Liver (tissue), 9 donors: ENCODE results near the gene ABHD12B. TPM values are rescaled to one million over a fixed set of nuclear protein-coding genes. Genes with fewer than 3 reads are reported as not detected.
A peak's percentile ranks its signal among the peaks of the same experiment; 100 is the strongest.

Source experiments
- DNase-seq: peaks from one replicate; pipeline ENCODE4 v3.0.0-alpha.2; 2017; ENCODE audit warnings: low spot score
- H3K27ac ChIP-seq, 2 donors: one replicate each; pipeline ENCODE4 v1.7.0; 2013; ENCODE audit warnings: inconsistent platforms in 2 of 2, low read length in 2 of 2, control low read depth in 1 of 2, low read depth in 1 of 2, mild to moderate bottlenecking in 1 of 2
- H3K27me3 ChIP-seq, 4 donors: one replicate each; pipeline versions ENCODE4 v1.6.1 to v1.7.0; 2013; ENCODE audit warnings: low read length in 3 of 4, inconsistent platforms in 1 of 4, mild to moderate bottlenecking in 1 of 4, moderate library complexity in 1 of 4; ENCODE audit not compliant: control insufficient read depth in 4 of 4, insufficient read depth in 4 of 4
- H3K36me3 ChIP-seq, 4 donors: one replicate each; pipeline versions ENCODE4 v1.6.1 to v1.7.0; 2013; ENCODE audit warnings: low read length in 3 of 4, mild to moderate bottlenecking in 3 of 4, low read depth in 1 of 4, moderate library complexity in 1 of 4; ENCODE audit not compliant: control insufficient read depth in 4 of 4, insufficient read depth in 3 of 4
- H3K4me1 ChIP-seq, 4 donors: one replicate each; pipeline versions ENCODE4 v1.6.1 to v1.7.0; 2013; ENCODE audit warnings: low read length in 3 of 4, mild to moderate bottlenecking in 3 of 4, moderate library complexity in 1 of 4; ENCODE audit not compliant: control insufficient read depth in 4 of 4, insufficient read depth in 4 of 4
- H3K4me3 ChIP-seq, 3 donors: one replicate each; pipeline versions ENCODE4 v1.6.1 to v1.7.0; 2013; ENCODE audit warnings: low read length in 3 of 3, control low read depth in 1 of 3, low read depth in 1 of 3, mild to moderate bottlenecking in 1 of 3
- H3K9ac ChIP-seq, 2 donors: one replicate each; pipeline ENCODE4 v1.7.0; 2013; ENCODE audit warnings: low read length in 2 of 2, mild to moderate bottlenecking in 2 of 2, moderate library complexity in 2 of 2, control low read depth in 1 of 2, low read depth in 1 of 2
- H3K9me3 ChIP-seq, 4 donors: one replicate each; pipeline versions ENCODE4 v1.6.1 to v1.7.0; 2013; ENCODE audit warnings: low read length in 3 of 4; ENCODE audit not compliant: control insufficient read depth in 4 of 4
- EGR1 ChIP-seq, 2 donors: IDR thresholded peaks; 2 replicates each; pipeline ENCODE4 v1.6.1; 2016 to 2018; ENCODE audit warnings: antibody characterized with exemption in 2 of 2, low read depth in 2 of 2
- FOXA1 ChIP-seq: IDR thresholded peaks from 2 replicates; pipeline ENCODE4 v1.6.1; 2016; ENCODE audit warnings: antibody characterized with exemption
- FOXA2 ChIP-seq: IDR thresholded peaks from 2 replicates; pipeline ENCODE4 v1.6.1; 2016; ENCODE audit warnings: antibody characterized with exemption
- GABPA ChIP-seq, 2 donors: IDR thresholded peaks in 1 of 2; conservative IDR thresholded peaks in 1 of 2; 2 replicates each; pipeline ENCODE4 v1.6.1; 2016; ENCODE audit warnings: antibody characterized with exemption in 2 of 2, mild to moderate bottlenecking in 1 of 2, moderate library complexity in 1 of 2
- HNF4A ChIP-seq, 2 donors: conservative IDR thresholded peaks; 2 replicates each; pipeline ENCODE4 v1.6.1; 2016; ENCODE audit warnings: antibody characterized with exemption in 2 of 2, mild to moderate bottlenecking in 2 of 2
- HNF4G ChIP-seq: IDR thresholded peaks from 2 replicates; pipeline ENCODE4 v1.6.1; 2016; ENCODE audit warnings: antibody characterized with exemption
- JUND ChIP-seq, 2 donors: IDR thresholded peaks; 2 replicates each; pipeline ENCODE4 v1.6.1; 2016; ENCODE audit warnings: antibody characterized with exemption in 2 of 2
- NR2F2 ChIP-seq: IDR thresholded peaks from 2 replicates; pipeline ENCODE4 v1.6.1; 2016; ENCODE audit warnings: antibody characterized with exemption
- RAD21 ChIP-seq, 2 donors: IDR thresholded peaks; 2 replicates each; pipeline ENCODE4 v1.6.1; 2016; ENCODE audit warnings: antibody characterized with exemption in 2 of 2, mild to moderate bottlenecking in 2 of 2
- REST ChIP-seq: IDR thresholded peaks from 2 replicates; pipeline ENCODE4 v1.6.1; 2016; ENCODE audit warnings: antibody characterized with exemption, mild to moderate bottlenecking
- RXRA ChIP-seq, 2 donors: IDR thresholded peaks; 2 replicates each; pipeline ENCODE4 v1.6.1; 2017 to 2018; ENCODE audit warnings: antibody characterized with exemption in 2 of 2, mild to moderate bottlenecking in 1 of 2
- SP1 ChIP-seq: IDR thresholded peaks from 2 replicates; pipeline ENCODE4 v1.6.1; 2018; ENCODE audit warnings: antibody characterized with exemption, mild to moderate bottlenecking
- TAF1 ChIP-seq: conservative IDR thresholded peaks from 2 replicates; pipeline ENCODE4 v1.6.1; 2016; ENCODE audit warnings: antibody characterized with exemption, mild to moderate bottlenecking
- YY1 ChIP-seq: IDR thresholded peaks from 2 replicates; pipeline ENCODE4 v1.6.1; 2016; ENCODE audit warnings: antibody characterized with exemption, mild to moderate bottlenecking
- ZBTB33 ChIP-seq: IDR thresholded peaks from 2 replicates; pipeline ENCODE4 v1.6.1; 2016; ENCODE audit warnings: antibody characterized with exemption
- WGBS: extraction: QIAGEN DNeasy Blood & Tissue Kit; methylation state at CpG from one replicate; pipeline ENCODE4 v1.1.7; 2013; 5-methylcytosine and 5-hydroxymethylcytosine counted together
- polyA plus RNA-seq, 2 donors: library from polyadenylated mRNA; stranded (reverse) in 1 of 2; unstranded in 1 of 2; fragments of 200-250 nt in 1 of 2; fragments of >200 nt in 1 of 2; fragmentation: Nextera tagmentation in 1 of 2; extraction: Ambion mirVana in 1 of 2; gene quantifications; one replicate each; pipeline versions ENCODE4 v1.2.1 to v1.2.3, GENCODE V29; 2013 to 2015
- total RNA-seq, 2 donors: library from RNA; depleted of rRNA; stranded (reverse); fragments of >200 nt; gene quantifications; one replicate each; pipeline ENCODE4 v1.2.3, GENCODE V29; 2014
- TF ChIP-seq, protein P1 (sequence below): fragments of 150-350 bp; IDR thresholded peaks from 2 replicates; pipeline ENCODE4 v1.5.1; 2017; ENCODE audit warnings: improper control_type of control experiment, low read depth, low read length; ENCODE audit not compliant: missing input control
- TF ChIP-seq, protein P2 (sequence below): IDR thresholded peaks from 2 replicates; pipeline ENCODE4 v1.6.1; 2016; ENCODE audit warnings: antibody characterized with exemption
- TF ChIP-seq, protein P3 (sequence below): IDR thresholded peaks from 2 replicates; pipeline ENCODE4 v1.6.1; 2016; ENCODE audit warnings: antibody characterized with exemption
- donor health status: healthy.
- donor health status: healthy.
- donor health status: healthy.
- donor health status: healthy.
- donor health status: healthy.

Gene ABHD12B
- total and polyA plus RNA-seq, 4 donors = 0.09 to 0.58 TPM; not detected in 2

DNA sequence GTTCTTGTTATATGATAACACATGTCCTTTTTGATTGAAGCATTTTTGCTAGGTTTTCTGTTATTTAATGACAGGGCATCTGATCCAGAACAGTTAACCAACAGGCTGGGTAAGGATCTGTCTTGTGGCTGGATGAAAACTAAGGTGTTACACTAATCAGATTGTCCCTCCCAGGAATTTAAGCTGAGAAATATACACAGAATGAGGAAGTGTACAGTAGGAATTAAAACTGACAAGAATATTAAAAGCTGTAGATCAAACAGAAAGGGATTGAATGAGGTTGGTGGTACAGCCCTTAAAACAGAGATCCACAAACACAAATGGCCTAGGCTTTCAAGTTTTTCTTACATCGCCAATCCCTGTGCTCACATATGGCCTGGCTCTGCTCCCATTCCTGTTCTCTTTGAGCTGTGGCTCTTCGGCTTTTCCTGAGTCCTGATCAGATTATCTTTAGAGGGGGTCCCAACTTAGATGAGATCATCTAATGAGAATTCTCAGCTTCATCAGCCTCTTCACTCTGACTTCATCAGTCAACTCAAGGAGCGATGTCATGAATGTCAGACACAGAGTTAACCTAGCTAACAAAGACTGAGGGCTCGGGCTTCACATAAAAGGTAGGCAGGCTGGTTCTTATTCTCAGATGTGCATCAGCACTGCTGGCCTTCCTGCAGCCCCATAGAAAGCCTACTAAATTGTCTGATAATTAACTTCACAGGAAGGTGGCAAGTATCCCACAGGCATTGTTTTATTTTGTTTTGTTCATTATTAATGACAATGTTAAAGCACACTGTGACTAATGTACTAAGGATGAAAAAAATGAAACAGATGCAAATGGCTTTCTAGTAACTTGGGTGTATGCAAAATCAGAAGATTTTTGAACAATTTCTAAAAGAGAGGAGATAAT lies 61.0 kb downstream of the ABHD12B start:
- H3K36me3 ChIP-seq = peaks cover 2 to 42% (median 23%) of the 10 kb centered on the region in 4 donors
- H3K4me1 ChIP-seq = peaks cover 12 to 47% (median 45%) of the 10 kb centered on the region in 4 donors
- TF ChIP-seq EGR1 (IDR thresholded peaks at IDR 0.05; ENCODE audit: low read depth in 2 of 2) = no peak
- no peak for TF ChIP-seq REST
- 96% methylated on average over 4 of the region's 4 CpGs for WGBS
- H3K27ac ChIP-seq = no peak overlapping the region
- no peak overlapping the region for H3K9ac ChIP-seq
- H3K4me3 ChIP-seq = no peak overlapping the region
- no peak for DNase-seq
- no peaks in the 10 kb centered on the region for H3K9me3 ChIP-seq
- H3K27me3 ChIP-seq = no peaks in the 10 kb centered on the region

DNA sequence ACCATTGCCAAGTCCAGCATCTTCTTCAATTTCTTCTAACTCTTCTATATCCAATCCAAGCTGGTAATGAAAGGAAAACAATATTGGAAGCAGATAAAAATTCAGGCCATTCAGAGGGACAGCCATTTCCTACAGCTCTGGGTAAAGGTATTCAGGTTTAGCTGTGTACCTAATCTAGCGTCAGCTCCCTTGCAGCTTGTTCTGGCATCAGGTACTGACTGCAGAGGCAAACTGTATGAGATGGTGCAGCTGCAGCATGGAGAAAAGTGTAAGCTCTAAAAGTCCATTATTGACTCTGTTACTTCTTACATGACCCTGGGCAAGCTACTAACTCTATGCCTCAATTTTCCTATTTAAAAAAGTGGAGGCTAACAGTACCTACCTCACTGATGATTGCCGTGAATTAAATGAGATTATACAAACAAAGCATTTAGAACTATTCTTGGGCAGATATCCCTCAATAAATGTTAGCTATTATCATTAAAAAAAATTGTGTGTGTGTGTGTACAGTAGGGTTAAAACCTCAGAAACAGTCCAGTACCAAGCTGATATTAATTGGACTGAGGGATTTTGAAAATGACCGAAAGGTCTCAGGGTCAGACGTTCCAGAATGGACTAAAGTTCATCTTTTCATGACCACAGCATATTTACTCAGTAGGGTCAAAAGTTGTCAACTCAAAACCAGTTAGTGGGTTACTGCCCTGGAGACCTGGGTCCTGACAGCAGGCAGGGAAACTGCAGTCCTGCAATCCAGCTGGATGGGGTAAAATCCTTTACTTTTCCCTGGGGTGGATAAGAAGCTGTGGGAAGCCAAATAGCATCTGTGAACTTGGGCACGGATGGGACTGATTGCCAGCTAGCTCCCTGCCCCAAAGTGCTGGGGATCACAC lies 63.5 kb downstream of the ABHD12B start:
- Histone ChIP-seq H3K9me3 (no peaks in the 10 kb centered on the region), H3K9ac (no peak overlapping the region), H3K27ac (peak overlapping the region; percentile 75 to 81), H3K4me1 (peaks cover 14 to 66% (median 64%) of the 10 kb centered on the region in 4 donors), H3K27me3 (no peaks in the 10 kb centered on the region), H3K36me3 (peaks cover 0 to 26% (median 20%) of the 10 kb centered on the region in 4 donors), H3K4me3 (peak overlapping the region in 2 of 3 donors; percentile 27 to 28)
- DNase-seq = no peak
- WGBS = 27% methylated on average over 5 of the region's 5 CpGs
- peak; percentile 69 to 78 for TF ChIP-seq JUND (IDR thresholded peaks at IDR 0.05)
- peak; percentile 64 for TF ChIP-seq ZBTB33
- peak; percentile 90 for TF ChIP-seq HNF4G
- peak; percentile 24 to 31 for TF ChIP-seq RAD21 (IDR thresholded peaks at IDR 0.05)
- TF ChIP-seq, protein P1, sequence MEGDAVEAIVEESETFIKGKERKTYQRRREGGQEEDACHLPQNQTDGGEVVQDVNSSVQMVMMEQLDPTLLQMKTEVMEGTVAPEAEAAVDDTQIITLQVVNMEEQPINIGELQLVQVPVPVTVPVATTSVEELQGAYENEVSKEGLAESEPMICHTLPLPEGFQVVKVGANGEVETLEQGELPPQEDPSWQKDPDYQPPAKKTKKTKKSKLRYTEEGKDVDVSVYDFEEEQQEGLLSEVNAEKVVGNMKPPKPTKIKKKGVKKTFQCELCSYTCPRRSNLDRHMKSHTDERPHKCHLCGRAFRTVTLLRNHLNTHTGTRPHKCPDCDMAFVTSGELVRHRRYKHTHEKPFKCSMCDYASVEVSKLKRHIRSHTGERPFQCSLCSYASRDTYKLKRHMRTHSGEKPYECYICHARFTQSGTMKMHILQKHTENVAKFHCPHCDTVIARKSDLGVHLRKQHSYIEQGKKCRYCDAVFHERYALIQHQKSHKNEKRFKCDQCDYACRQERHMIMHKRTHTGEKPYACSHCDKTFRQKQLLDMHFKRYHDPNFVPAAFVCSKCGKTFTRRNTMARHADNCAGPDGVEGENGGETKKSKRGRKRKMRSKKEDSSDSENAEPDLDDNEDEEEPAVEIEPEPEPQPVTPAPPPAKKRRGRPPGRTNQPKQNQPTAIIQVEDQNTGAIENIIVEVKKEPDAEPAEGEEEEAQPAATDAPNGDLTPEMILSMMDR = no peak
- TF ChIP-seq GABPA (IDR thresholded peaks at IDR 0.05 in 1 of 2, conservative IDR thresholded peaks at IDR 0.05 in 1 of 2) = peak in 1 of 2 donors; percentile 45
- peak; percentile 99 for TF ChIP-seq FOXA2
- peak; percentile 9 to 38 for TF ChIP-seq EGR1 (IDR thresholded peaks at IDR 0.05; ENCODE audit: low read depth in 2 of 2)
- TF ChIP-seq TAF1 = no peak
- TF ChIP-seq, protein P2, sequence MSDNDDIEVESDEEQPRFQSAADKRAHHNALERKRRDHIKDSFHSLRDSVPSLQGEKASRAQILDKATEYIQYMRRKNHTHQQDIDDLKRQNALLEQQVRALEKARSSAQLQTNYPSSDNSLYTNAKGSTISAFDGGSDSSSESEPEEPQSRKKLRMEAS = peak; percentile 59
- TF ChIP-seq, protein P3, sequence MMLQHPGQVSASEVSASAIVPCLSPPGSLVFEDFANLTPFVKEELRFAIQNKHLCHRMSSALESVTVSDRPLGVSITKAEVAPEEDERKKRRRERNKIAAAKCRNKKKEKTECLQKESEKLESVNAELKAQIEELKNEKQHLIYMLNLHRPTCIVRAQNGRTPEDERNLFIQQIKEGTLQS = no peak
- peak; percentile 96 for TF ChIP-seq NR2F2
- peak; percentile 95 for TF ChIP-seq FOXA1
- peak; percentile 99 for TF ChIP-seq RXRA (IDR thresholded peaks at IDR 0.05)
- peak; percentile 97 for TF ChIP-seq SP1
- peak; percentile 97 for TF ChIP-seq HNF4A (conservative IDR thresholded peaks at IDR 0.05)
- peak; percentile 61 for TF ChIP-seq YY1
